SHP77 treated with DMSO at 0.1 percent for 48 hours (cell line): ENCODE data around the gene BABAM2.
A peak's percentile ranks its signal among the peaks of the same experiment; 100 is the strongest.

Experiments
- DNase-seq: peaks from one replicate; lab custom pipeline; 2025; lab: John Stamatoyannopoulos, UW

Gene BABAM2

DNA sequence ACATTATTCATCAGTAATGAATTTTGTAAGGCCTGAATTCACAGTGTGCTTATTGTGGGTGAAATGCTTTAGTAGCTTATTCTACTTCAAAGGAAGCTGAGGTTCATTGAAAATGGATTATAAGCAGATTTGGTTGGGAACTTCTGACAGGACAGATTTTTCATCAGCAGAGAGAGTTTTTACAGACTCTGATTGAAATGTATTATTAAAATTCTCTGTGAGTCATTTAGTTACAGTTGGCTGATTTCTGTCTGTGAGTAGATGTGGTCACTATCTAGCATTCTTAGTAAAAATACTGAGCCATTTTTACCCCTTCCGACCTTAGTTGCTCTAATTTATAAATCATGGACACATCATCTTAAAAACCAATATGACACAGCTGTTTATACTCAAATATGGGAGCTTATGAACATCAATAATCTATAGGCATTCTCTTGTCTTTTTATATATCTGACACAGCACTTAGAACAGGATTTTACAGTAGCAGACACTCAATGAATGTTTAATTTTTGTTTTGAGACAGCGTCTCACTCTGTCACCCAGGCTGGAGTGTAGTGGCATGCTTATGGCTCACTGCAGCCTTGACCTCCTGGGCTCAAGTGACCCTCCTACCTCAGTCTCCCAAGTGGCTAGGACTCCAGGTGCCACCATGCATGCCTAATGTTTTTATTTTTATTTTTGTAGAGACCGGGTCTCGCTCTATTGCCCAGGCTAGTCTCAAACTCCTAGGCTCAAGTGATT is 239.6 kb downstream of the BABAM2 start:
- DNase-seq = no peak

DNA sequence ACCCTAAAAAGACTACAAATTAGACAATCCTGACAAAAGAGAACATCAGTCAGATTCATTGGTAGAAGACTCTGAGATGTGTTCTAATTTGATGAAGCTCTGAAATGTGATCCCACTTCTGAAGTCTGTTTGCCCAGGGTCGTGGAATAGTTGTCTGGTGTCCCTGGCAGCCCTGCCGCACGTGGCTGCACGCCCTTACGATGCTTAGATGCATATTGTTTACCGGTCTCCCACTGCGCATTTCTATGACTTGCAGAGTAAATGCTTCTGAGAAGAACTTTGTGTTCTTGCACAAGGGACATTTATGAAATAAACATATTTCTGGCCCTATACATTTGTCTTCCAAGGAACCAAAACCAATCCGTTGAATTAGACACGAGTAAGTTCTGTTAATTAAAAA is 243.2 kb downstream of the BABAM2 start:
- DNase-seq = no peak

DNA sequence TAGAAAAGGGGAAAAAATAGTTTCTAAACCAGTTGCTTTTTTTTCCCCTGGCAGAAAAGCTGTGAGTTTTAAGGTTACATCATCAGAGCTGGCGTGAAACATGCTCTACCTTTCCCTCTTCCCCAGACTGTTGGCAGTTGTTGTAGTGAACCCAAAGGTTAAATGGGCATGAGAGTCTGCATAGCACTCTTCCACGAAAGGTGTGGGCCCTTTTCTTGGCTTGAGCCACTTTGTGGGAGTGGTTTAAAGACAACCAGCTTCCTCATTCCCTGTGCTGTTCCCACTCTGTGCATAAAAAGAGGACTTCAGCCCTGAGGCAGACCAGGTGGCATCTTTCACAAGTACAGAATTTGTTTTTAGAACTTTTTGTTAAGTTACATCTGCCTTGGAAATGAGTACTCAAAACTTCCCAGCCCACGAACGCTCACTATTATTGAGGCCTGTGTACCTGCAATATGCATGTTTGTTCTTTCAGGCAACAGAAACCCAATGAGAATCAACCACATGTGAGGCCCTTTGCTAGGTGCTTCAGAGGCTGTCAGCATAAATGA is 243.8 kb downstream of the BABAM2 start:
- no peak for DNase-seq

DNA sequence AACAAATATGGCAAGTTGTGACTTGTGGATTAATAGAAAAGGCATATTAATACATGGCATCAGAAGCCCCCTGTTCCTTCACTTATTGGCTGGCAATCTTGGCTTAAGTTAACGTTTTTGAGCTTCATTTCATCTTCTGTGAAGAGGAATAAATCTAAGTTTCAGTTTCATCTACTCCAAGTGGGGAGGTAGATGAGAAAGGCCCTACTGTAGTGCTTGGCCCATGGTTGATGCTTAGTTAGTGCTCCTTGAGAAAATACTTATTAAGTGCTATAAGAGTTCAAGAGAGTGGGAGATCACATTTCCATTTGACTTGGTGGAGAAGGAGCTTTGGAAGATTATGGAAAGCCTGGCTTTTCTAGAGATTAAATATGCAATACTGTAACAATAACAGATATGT is 244.3 kb downstream of the BABAM2 start:
- no peak for DNase-seq

GRCh38 chr2:28135324-28135723 is 244.8 kb downstream of the BABAM2 start:
- no peak for DNase-seq

DNA sequence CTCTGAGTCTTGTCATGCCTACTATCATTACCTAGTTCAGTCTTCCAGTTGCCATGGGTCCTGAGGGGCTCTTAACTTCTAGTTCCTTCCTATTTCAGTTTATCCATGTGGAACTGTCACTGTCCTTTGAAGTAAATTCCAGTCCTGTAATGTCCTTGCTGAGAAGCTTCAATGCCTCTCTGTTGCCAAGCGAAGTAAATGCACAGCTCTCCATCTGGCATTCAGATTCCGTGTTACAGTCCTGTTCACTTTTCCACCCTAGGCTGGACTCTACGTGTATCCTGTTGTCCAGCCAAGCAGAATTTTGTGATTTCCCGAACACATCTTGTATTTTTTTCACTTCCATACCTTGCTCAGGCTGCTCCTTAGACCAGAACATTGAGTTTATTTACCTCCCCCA is 245.3 kb downstream of the BABAM2 start:
- DNase-seq = no peak

DNA sequence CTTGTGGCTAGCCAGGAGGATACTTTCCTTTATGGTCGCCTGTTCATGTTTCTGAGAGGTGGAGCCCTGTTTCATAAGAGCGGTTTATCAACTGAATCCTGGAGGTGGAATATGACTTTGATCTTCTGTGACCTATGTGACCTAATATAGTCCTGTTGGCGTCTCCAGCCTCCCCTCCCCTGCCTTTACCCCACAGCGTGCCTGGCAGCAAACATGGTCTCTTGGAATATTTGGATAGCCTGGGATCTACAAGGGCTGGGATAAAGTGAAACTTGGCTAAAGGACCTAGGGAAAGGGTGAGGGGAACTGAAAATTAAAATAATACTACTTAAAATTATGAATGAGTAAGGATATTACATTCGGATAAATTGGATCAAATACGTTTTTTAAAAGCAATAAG is 246.0 kb downstream of the BABAM2 start:
- DNase-seq = no peak

DNA sequence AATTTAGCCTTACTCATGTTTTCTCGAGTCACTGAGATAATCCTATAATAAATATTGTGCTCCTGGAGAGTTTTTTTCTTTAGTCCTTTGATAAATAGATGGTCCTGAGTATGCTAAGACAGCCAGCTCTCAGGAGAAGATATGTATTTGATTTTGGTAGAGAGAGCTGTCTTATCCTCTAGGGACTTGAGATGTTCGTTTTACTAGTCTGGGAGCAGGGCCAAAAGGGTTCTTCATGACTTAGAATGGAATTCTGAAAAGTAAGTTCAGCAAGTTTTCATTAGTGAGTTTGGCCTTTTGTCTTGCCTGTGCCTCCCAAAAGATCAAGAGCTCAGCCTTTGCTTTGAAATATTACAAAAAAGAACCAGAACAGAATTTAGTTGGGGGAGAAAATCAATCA is 246.7 kb downstream of the BABAM2 start:
- DNase-seq = no peak

GRCh38 chr2:28142386-28142785 is 251.9 kb downstream of the BABAM2 start:
- no peak for DNase-seq

DNA sequence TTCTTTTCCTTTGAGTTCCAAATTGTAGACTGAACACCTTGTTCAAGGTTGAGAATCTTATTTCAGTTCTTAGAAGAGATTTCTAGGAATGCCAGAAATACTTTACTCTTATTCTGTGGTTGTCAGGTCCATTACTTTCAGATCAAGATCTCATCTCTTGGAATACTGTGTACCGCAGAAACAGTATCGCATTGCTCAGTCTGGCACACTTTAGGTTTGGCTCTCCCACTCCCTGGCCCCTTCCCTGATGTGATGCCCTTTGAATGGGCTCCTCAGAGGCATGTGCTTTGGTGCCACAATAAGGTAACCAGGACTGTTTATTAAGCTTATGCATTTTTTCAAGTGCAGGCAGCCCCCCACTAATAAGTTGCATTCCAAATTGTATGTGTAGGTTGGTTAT is 257.5 kb downstream of the BABAM2 start:
- DNase-seq = no peak

DNA sequence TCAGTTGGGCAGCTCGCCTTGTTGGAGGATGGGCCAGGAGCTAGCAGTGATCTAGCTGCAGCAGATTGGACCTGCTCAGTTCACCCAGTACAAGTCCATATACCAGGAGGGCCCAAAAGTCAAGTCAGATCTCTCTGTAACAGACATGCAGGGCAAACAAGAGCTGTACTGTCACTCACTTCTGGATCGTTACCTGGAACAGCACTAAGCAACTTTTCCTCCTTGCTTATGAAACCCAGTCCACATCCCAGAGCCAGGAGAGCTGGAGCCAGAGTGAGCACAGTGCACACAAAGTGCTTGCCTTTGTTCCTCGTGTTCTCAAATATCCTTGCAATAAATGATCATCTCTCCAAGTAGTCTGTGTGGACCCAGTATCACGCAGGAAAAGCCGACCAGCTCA is 258.0 kb downstream of the BABAM2 start:
- DNase-seq = no peak

DNA sequence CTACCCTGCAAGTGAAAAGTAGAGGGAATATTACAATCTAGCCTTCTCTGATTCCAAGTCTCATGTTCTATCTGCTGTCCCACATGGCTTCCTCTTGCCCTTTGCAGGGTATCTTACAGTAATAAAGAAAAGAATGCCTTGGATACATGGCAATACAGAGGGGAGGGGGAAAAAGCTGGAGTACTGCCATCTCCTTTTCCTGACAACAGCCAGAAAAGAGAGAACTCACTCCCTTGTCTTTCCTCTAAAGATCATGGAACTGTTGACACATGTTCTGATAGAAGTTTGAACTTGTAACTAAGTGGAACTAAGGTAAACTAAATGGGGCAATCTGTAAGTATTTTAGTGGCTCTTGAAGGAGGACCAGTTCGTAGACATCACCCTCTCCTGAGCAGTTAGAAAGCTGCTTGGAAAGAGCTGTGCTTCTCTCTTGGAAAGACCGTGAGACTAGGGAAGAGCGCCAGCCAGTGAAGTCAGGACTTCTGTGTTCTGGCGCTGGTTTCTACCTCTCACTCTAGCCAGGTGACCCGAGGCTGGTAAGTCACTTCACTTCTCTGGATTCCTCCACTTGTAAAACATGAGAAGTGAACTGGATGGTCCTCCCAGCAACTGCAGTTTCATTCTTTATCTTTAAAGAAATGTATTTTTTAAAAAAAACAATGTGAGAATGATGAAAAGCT is 259.8 kb downstream of the BABAM2 start:
- DNase-seq = no peak

DNA sequence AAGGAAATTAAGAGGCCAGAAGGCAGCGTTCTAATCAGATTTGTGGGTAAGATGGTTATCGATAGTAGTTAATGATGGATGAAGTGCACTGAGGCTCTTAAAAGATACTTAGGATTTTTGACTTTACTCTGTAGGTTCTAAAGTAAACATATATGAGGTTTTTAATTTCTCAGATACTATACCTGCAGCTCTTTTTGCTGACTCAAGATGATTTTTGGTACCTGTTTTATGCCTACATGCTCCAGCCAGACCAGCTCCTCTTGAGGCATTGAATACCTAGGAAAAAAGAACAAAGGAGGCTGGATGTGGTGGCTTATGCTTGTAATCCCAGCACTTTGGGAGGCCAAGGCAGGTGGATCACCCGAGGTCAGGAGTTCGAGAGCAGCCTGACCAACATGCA is 260.5 kb downstream of the BABAM2 start:
- DNase-seq = no peak

GRCh38 chr2:28152585-28153280 is 262.2 kb downstream of the BABAM2 start:
- DNase-seq = no peak

DNA sequence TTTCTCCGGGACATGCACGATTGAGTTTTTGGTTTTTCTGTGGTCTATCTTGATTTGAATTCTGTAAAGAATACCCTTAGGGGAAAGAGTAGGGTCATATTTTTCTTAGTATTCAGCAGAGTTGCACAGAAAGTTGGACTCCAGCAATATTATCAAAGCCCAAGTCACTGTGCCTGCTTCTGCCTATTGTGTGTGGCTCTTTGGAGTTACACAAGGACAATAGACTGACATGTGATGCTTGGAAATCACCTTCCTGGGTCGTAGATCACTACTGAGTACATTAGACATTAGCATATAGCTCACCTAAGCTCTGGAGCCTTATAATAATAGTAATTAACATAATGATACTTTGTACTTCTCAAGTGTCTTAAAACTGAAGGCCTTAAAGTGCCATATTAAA is 263.3 kb downstream of the BABAM2 start:
- no peak for DNase-seq

GRCh38 chr2:28155086-28155485 is 264.6 kb downstream of the BABAM2 start:
- DNase-seq = peak; percentile 31

GRCh38 chr2:28155627-28156026 is 265.1 kb downstream of the BABAM2 start:
- no peak for DNase-seq

DNA sequence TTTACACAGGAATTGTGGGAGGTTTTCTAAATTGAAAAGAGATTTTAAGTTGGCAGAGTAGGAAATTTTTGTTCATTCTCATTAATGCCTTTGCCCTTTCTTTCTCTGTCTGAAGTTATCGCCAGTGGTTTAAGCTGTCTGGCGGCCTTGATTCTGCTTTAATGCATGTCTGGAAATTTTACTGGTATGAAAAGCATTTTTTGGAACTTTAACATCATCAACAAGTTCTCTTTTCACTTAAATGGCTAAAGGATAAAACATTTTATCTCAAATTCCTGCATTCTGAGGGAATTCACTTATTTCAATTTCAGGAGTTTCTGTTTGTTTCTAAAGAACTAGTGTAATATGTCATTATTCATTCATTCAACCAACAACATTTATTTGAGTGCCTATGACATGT is 268.3 kb downstream of the BABAM2 start:
- no peak for DNase-seq

DNA sequence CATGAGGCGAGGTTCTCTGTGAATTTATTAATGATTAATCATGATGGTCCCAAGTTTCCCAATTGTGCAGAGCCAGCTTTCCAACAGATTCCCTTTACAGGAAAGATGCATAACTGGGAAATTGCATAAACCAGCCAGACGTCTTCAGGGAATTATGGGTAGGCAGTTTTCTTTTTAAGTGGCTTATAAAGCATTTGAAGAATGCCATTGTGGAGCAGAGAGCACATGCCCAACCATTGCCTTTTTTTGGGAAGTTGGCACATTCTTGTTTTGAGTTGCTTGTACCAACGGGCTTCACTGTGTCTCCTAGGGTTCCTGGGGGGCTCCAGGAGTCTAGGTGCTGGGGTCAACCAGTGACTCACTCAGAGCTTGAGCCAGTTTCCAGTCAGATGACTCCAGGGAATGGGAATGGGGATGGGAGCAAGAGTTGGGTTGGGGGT is 270.5 kb downstream of the BABAM2 start:
- DNase-seq = no peak

DNA sequence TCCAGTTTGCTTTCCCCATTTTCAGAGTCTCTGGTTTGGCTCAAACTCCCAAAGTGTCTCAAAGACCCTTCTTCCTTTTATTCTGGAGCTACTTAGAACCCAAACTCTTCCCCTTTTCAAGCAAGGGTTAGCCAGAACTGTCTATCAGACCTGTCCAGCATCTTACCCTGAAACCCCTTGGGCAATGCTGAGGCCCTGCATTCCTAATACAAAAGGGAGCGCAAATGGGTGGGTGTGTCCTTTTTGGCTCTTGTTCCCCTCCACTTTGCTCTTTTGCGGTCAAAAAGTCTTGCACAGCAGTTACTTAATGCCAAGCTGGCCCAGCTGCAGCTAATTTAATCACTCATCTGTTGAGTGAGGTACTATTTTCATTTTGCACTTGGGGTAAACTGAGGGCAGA is 270.9 kb downstream of the BABAM2 start:
- no peak for DNase-seq

DNA sequence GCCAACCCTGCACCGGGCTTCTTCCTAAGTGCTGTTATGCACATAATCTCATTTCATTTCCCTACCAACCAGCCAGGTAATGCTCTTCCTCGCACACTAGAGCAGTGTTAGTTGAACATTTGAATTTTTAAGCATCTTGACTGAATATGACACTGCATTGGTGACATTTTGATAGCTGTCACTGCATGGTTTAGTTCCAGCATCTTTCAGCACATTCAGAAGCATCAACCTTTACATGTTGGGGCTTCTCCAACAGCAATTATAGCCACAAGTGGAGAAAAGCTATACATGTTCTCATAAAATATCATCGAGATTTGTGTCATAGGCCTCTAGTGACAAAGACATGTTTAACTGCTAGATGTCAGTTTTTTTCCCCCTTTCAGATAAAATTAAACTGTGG is 272.0 kb downstream of the BABAM2 start:
- no peak for DNase-seq

DNA sequence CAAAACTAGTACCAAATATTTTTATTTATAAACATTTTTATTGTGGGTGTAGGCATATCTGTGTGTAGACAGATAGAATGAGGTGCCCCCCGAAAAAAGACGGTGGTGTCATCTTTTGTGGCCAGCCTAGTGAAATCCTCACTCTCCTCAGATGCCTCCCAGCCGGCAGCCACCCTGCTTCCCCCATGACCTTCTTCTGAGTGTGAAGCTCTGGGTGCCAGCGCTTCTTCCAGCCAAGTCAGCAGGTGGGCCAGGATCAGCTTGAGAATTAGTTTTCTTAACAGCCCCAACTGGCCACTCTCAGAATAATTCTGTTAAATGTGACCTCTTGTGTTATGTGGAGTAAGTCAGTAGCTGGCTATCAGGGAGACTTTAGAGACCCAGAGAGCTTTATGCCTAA is 272.5 kb downstream of the BABAM2 start:
- no peak for DNase-seq
